Activated T-cell treated with anti-CD3 and anti-CD28 coated beads, Interleukin-2, amount 50 U/mL, for 48 hours (primary cell): ENCODE data around the gene NLK.

Experiments used
- DNase-seq, 2 experiments: peaks; one replicate each; pipeline ENCODE4 v3.0.0-alpha.2; 2020

NLK gene

DNA sequence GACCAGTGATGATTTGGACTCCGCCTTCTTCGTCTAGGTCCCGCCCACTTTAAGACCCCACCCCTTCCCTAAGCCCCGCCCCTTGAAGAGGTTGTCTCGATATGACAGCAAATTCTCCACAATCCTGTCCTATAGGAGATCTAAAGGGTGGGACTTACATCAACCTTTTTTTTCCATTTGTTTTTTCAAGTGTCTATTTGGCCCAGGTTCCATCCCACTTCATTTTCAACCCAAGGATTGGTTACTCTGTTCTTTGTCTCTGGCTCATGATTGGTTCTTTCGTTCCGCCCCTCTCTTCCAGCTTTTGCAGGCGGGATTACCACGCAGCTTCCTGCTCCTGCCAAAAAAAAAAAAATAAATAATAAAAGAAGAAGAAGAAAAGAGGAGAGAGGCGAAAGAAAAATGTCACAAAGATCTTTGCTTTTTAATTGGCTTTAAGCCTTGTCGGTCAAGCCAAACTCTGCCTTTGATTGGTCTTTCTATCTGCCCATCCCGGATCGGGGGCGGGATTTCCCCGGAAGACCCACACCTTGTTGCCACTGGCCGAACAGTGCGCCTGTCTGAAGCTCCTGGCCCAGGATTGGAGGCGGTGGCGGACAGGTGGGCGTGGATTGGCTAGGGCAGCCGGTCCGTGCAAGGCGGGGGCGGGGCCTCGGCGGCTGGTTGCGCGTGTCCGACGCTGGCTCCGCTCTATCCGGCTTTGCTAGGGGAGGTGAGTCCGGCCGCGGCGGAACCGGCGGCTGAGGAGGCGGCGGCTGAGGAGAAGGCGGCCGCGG is 1.2 kb upstream of the NLK start:
- DNase-seq = peak; percentile 99 to 100

- DNase-seq = no peak
These were observed 427 bp upstream of the NLK start for GRCh38 chr17:28041844-28042656.

DNA sequence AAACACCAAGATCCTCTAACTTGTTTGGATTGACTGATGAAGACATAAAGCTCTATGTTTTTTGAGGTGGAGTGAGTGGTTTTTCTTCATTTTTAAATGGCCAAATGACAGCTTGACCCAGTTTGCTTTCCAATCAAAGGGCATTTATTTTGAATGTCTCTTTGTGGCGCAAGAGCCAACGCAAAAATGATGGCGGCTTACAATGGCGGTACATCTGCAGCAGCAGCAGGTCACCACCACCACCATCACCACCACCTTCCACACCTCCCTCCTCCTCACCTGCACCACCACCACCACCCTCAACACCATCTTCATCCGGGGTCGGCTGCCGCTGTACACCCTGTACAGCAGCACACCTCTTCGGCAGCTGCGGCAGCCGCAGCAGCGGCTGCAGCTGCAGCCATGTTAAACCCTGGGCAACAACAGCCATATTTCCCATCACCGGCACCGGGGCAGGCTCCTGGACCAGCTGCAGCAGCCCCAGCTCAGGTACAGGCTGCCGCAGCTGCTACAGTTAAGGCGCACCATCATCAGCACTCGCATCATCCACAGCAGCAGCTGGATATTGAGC is 329 bp downstream of the NLK start:
- no peak for DNase-seq

GRCh38 chr17:28043296-28043695 is 819 bp downstream of the NLK start:
- no peak for DNase-seq

DNA sequence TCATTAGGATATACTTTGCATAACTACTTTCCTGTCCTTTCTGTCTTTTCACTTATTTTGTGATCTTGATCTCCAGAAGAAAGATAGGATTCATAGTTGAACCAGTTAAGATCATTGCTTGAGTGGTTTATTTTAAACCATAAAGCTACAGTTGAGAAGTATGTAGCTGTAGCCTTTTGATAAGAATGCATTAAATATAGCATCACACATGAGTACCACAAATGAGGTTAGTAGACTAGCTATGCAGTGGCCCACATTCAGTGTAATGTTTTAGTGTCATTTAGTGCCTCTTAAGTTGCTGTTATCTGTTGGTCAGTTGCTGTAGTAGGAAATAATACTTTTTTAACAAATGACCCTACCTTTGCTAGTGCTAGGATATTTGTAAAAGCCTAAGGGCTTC is 1.3 kb downstream of the NLK start:
- DNase-seq = no peak

DNA sequence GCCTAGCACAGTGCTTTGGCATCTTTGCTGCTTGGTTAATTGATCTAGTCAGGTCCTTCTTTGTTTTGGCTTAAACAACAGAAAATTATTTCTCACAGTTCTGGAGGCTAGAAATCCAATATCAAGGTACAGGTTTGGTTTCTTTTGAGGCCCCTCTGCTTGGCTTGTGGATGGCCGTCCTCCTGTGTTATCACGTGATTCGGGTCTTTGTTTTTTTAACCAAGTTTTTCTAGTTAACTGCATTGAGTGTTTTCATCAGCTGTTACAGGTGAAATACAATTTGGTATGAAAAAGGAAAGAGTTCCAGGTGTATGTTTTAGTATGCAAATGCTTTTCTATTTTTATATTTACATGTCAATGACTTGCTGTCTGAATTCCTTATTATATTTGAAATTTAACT is 2.8 kb downstream of the NLK start:
- no peak for DNase-seq

- no peak for DNase-seq
These were observed 3.8 kb downstream of the NLK start for GRCh38 chr17:28046034-28046825.

GRCh38 chr17:28047806-28048205 is 5.3 kb downstream of the NLK start:
- DNase-seq = no peak

GRCh38 chr17:28049071-28049470 is 6.6 kb downstream of the NLK start:
- no peak for DNase-seq

GRCh38 chr17:28053044-28053670 is 10.7 kb downstream of the NLK start:
- no peak for DNase-seq

GRCh38 chr17:28053725-28054124 is 11.2 kb downstream of the NLK start:
- no peak for DNase-seq

DNA sequence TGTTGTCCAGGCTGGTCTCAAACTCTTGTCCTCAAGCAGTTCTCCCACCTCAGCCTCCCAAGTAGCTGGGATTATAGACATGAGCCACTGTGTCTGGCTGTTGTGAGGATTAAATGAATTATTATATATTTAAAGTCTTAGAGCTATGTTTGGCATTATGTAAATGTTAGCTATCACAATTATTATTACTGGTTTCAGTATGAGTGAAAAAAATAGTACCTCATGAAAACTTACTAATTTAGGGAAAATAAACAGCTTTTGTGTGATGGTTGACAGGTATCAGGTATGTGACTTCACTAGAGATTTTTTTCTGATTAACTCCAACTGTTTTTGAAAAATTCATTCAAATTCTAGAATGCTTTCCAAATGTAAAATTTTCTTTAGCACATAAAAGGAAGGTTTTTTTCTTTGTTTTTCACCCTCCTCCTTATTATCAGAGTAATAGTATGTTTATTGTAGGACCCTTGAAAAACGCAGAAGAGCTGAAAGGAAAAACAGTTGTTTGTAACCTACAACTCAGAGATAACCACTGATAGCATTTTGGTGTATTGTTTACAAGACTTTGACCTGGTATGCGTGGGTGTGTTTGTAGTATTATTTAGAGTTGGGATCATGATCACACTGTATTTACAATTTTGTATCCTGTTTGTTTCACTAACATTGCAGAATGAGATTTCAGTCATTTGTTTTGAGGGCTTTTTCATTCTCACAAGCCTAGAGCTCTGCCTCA is 13.2 kb downstream of the NLK start:
- no peak for DNase-seq

GRCh38 chr17:28056276-28056620 is 13.8 kb downstream of the NLK start:
- DNase-seq = no peak

GRCh38 chr17:28057731-28058246 is 15.3 kb downstream of the NLK start:
- no peak for DNase-seq

DNA sequence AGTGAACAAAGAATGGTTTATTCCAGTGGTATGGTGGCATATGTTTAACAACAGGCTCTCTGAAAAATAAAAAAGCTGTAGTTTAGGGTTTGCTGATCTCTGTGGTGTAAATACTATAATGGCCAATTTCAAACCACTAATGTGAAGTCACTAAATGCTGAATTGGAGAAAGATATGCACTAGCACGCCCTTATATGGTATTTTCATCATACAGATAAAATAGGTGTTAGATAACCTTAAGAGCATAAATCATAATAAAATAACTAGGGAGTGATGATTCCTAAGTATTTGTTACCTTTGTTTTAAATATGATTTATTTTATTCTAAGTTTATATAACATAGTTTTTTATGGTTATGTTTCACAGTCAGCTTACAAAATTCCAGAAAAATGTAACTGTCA is 17.2 kb downstream of the NLK start:
- no peak for DNase-seq

DNA sequence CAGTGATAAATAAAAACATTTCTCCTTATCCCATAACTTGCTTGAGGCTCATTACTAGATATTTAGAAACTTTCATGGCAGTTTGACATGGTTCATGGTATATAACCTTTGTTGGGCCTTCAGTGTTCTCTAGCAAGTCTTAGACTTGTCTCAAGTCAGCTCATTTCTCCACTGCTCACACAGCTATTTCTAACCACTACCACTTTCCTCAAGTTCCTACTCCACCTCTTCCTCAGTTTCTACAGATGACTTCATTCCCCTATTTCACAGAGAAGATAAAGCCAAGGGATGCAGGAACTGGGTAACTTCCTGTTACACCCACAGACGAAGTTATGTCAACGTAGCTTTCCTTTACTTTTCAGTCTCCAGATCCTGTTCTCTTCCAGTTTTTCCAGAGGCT is 23.2 kb downstream of the NLK start:
- no peak for DNase-seq

- no peak for DNase-seq
These were observed 26.6 kb downstream of the NLK start for GRCh38 chr17:28069061-28069460.

GRCh38 chr17:28071179-28071578 is 28.7 kb downstream of the NLK start:
- DNase-seq = no peak

GRCh38 chr17:28071891-28072606 is 29.6 kb downstream of the NLK start:
- DNase-seq = no peak

- DNase-seq = no peak
These were observed 30.6 kb downstream of the NLK start for GRCh38 chr17:28072936-28073533.

GRCh38 chr17:28074010-28074409 is 31.5 kb downstream of the NLK start:
- no peak for DNase-seq
